B cell (primary cell): Measurements from ENCODE around the gene NFYC. TPM values are rescaled to one million over a fixed set of nuclear protein-coding genes. Genes with fewer than 3 reads are reported as not detected.
A peak's percentile ranks its signal among the peaks of the same experiment; 100 is the strongest.

ENCODE experiments used
- ATAC-seq: fragments of 200-7000 bp; cut with Tn5 transposase; one replicate; pipeline ENCODE4 v1.10.0; 2021; ENCODE audit warnings: low read depth, mild to moderate bottlenecking, moderate number of reproducible peaks, moderate library complexity
- CTCF ChIA-PET: fragments of 350-600 bp; sonication (Branson Sonifier 250); formaldehyde crosslinking; loops from one replicate; lab custom pipeline; 2021; ENCODE audit warnings: antibody characterized with exemption, inconsistent platforms; lab: Charles Lee
- POLR2A ChIA-PET: fragments of 350-600 bp; sonication (Branson Sonifier 250); formaldehyde crosslinking; loops from one replicate; lab custom pipeline; 2021; ENCODE audit warnings: antibody characterized with exemption; lab: Charles Lee
- DNase-seq: peaks from one replicate; pipeline ENCODE4 v3.0.0; 2013
- H2AFZ ChIP-seq: 2 replicates; pipeline ENCODE4 v1.6.1; 2012; ENCODE audit warnings: mild to moderate bottlenecking, low read depth, low read length; ENCODE audit not compliant: insufficient read depth, poor library complexity, severe bottlenecking
- H3K27ac ChIP-seq, 2 donors: 1 replicate in 1 of 2; 2 replicates in 1 of 2; pipeline ENCODE4 v1.5.1; 2012 to 2013; ENCODE audit warnings: low read length in 2 of 2, mild to moderate bottlenecking in 2 of 2, moderate library complexity in 1 of 2
- H3K27me3 ChIP-seq, 4 experiments: fragments of 200-600 bp in 1 of 4; sonication (generic) in 1 of 4; replicated peaks in 1 of 4; 1 replicate in 2 of 4; 2 replicates in 2 of 4; pipeline versions ENCODE4 v1.6.1 to v1.7.0; 2013 to 2016; ENCODE audit warnings: low read length in 3 of 4, mild to moderate bottlenecking in 2 of 4, mixed read lengths in 1 of 4, moderate library complexity in 1 of 4; ENCODE audit not compliant: insufficient read depth in 4 of 4, control insufficient read depth in 3 of 4; ENCODE audit errors: control extremely low read depth in 1 of 4
- H3K36me3 ChIP-seq, 2 experiments: replicated peaks in 1 of 2; 1 replicate in 1 of 2; 2 replicates in 1 of 2; pipeline versions ENCODE4 v1.6.1 to v1.7.1; 2013; ENCODE audit warnings: low read length in 1 of 2; ENCODE audit not compliant: insufficient read depth in 2 of 2, control insufficient read depth in 1 of 2; ENCODE audit errors: control extremely low read depth in 1 of 2, extremely low read depth in 1 of 2
- H3K4me1 ChIP-seq, 2 donors: fragments of 200-600 bp in 1 of 2; sonication (generic) in 1 of 2; 1 replicate in 1 of 2; 2 replicates in 1 of 2; pipeline versions ENCODE4 v1.5.1 to v1.6.1; 2013 to 2017; ENCODE audit warnings: low read length in 2 of 2; ENCODE audit not compliant: control insufficient read depth in 2 of 2, insufficient read depth in 2 of 2
- H3K4me2 ChIP-seq: replicated peaks from 2 replicates; pipeline ENCODE3; 2012; ENCODE audit warnings: mild to moderate bottlenecking, low read depth, low read length; ENCODE audit not compliant: poor library complexity, severe bottlenecking
- H3K4me3 ChIP-seq, 5 experiments: fragments of 200-600 bp in 1 of 5; sonication (generic) in 1 of 5; 1 replicate in 3 of 5; 2 replicates in 2 of 5; pipeline versions ENCODE4 v1.5.1 to v1.7.0; 2011 to 2016; ENCODE audit warnings: low read length in 4 of 5, mild to moderate bottlenecking in 4 of 5, low read depth in 2 of 5, control low read depth in 1 of 5, moderate library complexity in 1 of 5; ENCODE audit not compliant: insufficient read depth in 1 of 5; ENCODE audit errors: control extremely low read depth in 1 of 5, extremely low read depth in 1 of 5
- H3K79me2 ChIP-seq: fragments of 200-600 bp; sonication (generic); one replicate; pipeline ENCODE4 v1.6.0; 2016; ENCODE audit warnings: low read length; ENCODE audit not compliant: control insufficient read depth, insufficient read depth
- H3K9ac ChIP-seq: fragments of 200-600 bp; sonication (generic); 2 replicates; pipeline ENCODE4 v1.6.1; 2017; ENCODE audit warnings: mild to moderate bottlenecking, low read length, moderate library complexity
- H3K9me3 ChIP-seq, 3 donors: one replicate each; pipeline versions ENCODE4 v1.6.1 to v1.7.1; 2013; ENCODE audit warnings: low read length in 2 of 3; ENCODE audit not compliant: control insufficient read depth in 2 of 3, insufficient read depth in 1 of 3; ENCODE audit errors: control extremely low read depth in 1 of 3
- H4K20me1 ChIP-seq: 2 replicates; pipeline ENCODE4 v1.6.0; 2012; ENCODE audit warnings: mild to moderate bottlenecking, low read length; ENCODE audit not compliant: insufficient read depth, control insufficient read depth, poor library complexity, severe bottlenecking
- H3K27ac Mint-ChIP-seq: one replicate; pipeline ENCODE4 v1.8.0; 2021; ENCODE audit warnings: mixed read lengths
- H3K27me3 Mint-ChIP-seq: one replicate; pipeline ENCODE4 v1.8.0; 2021; ENCODE audit warnings: mixed read lengths
- H3K4me1 Mint-ChIP-seq: one replicate; pipeline ENCODE4 v1.8.0; 2021; ENCODE audit warnings: mixed read lengths
- H3K4me3 Mint-ChIP-seq: one replicate; pipeline ENCODE4 v1.8.0; 2021; ENCODE audit warnings: mixed read lengths
- H3K9me3 Mint-ChIP-seq: one replicate; pipeline ENCODE4 v1.8.0; 2022; ENCODE audit warnings: mixed read lengths; ENCODE audit not compliant: insufficient read depth
- EZH2 ChIP-seq: IDR thresholded peaks from 2 replicates; pipeline ENCODE4 v1.6.1; 2012; ENCODE audit warnings: borderline replicate concordance, low read depth, mild to moderate bottlenecking, moderate library complexity, low read length; ENCODE audit not compliant: insufficient read depth, poor library complexity, severe bottlenecking
- WGBS: methylation state at CpG from one replicate; pipeline ENCODE4 v1.1.5; 2013; ENCODE audit warnings: missing lambda C conversion rate; ENCODE audit not compliant: insufficient coverage; 5-methylcytosine and 5-hydroxymethylcytosine counted together
- intact Hi-C: fragments of 100-400 bp; cut with micrococcal nuclease; formaldehyde crosslinking; loops from one replicate; pipeline ENCODE4 v1.10.0; 2022
- polyA plus RNA-seq: library from polyadenylated mRNA; depleted of rRNA; stranded (reverse); fragments of >200 nt; gene quantifications from 2 replicates; pipeline ENCODE4 v1.2.3, GENCODE V29; 2012
- total RNA-seq, 2 donors: library from RNA; stranded (reverse); fragments of 120-200 nt in 1 of 2; gene quantifications; 1 replicate in 1 of 2; 2 replicates in 1 of 2; pipeline versions ENCODE4 v1.2.3 to v1.2.4, GENCODE V29; 2013 to 2022
- TF ChIP-seq, protein P1 (sequence below): fragments of 200-600 bp; IDR thresholded peaks from one replicate; pipeline ENCODE4 v1.8.0; 2022; ENCODE audit warnings: antibody characterized with exemption, mild to moderate bottlenecking

NFYC gene
- total and polyA plus RNA-seq, 2 donors (not counting 1 experiment from before 2014, with no cell fraction given), result 88.7 to 123 TPM

DNA sequence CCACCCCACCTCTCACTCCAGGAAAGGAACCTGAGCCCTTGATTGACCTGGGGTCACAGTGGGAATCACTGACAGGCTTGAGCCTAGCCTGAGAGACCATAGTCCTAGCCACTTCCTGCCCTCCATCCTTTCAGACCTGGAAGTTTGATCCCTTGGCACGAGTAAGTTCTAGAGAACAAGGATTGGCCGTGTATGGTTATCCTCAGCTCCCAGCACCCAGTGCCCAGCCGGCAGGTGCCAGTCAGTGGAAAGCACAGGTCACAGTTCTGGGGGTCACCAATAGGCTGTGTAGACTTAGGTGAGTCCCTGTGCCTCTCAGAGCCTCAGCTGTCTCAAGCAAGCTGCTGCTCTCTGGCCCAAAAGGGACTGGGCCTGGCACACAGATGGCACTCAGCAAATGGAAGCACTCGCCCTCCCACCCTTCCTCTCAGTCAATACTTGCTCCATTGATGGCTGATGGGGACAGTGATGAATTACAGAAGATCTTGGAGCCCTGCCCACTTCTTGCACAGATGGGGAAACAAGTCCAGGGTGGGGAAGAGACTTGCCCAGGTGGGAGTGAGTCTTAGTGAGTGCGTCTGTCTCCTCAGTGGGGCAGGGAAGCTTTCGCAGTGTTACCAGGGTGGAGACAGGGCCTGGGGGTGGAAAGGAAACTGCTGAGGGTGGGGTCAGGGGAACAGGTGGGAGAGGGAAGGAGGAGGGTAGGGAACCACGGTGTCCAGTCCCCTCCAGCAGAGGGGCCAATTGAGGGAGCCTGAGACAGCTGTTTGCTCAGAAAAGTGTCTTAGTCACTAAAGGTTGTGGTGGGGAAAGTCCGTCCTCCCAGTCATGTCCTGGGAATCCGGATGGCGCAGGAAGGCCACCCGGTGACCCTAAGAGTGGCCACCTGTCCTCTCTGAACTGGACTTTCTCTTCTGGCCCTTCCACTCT is 89.4 kb downstream of the NFYC start:
- POLR2A ChIA-PET, result no interaction called here
- Histone ChIP-seq H3K4me2 (no peak overlapping the region), H3K4me1 (peaks cover 12 to 16% of the 10 kb centered on the region in 2 donors), H3K4me3 (no peak overlapping the region), H4K20me1 (no peaks in the 10 kb centered on the region), H3K27me3 (peaks cover 0 to 28% (median 11%) of the 10 kb centered on the region in 4 experiments), H3K9me3 (peaks cover 1 to 14% (median 2%) of the 10 kb centered on the region in 3 donors), H3K79me2 (no peaks in the 10 kb centered on the region), H3K36me3 (peaks cover 0 to 7% of the 10 kb centered on the region in 2 experiments), H3K27ac (no peak overlapping the region), H2AFZ (no peak overlapping the region), H3K9ac (no peak overlapping the region)
- no peak for DNase-seq
- ATAC-seq, result no peak
- Mint-ChIP-seq H3K4me3 (no peak overlapping the region), H3K4me1 (peaks cover 10% of the 10 kb centered on the region), H3K27ac (no peak overlapping the region), H3K27me3 (peaks cover 20% of the 10 kb centered on the region), H3K9me3 (no peaks in the 10 kb centered on the region)
- 82% methylated on average over 10 of the region's 11 CpGs for WGBS
- intact Hi-C loops, result no loop called here
- CTCF ChIA-PET, result interaction anchor here (0.7 to 1.7 kb wide), 4 partner anchors 8 to 93 kb away, joined by 3 to 5 read pairs (median 4); no protein-coding TSS in a partner anchor
- no peak for TF ChIP-seq EZH2
- TF ChIP-seq, protein P1, sequence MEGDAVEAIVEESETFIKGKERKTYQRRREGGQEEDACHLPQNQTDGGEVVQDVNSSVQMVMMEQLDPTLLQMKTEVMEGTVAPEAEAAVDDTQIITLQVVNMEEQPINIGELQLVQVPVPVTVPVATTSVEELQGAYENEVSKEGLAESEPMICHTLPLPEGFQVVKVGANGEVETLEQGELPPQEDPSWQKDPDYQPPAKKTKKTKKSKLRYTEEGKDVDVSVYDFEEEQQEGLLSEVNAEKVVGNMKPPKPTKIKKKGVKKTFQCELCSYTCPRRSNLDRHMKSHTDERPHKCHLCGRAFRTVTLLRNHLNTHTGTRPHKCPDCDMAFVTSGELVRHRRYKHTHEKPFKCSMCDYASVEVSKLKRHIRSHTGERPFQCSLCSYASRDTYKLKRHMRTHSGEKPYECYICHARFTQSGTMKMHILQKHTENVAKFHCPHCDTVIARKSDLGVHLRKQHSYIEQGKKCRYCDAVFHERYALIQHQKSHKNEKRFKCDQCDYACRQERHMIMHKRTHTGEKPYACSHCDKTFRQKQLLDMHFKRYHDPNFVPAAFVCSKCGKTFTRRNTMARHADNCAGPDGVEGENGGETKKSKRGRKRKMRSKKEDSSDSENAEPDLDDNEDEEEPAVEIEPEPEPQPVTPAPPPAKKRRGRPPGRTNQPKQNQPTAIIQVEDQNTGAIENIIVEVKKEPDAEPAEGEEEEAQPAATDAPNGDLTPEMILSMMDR, result no peak

DNA sequence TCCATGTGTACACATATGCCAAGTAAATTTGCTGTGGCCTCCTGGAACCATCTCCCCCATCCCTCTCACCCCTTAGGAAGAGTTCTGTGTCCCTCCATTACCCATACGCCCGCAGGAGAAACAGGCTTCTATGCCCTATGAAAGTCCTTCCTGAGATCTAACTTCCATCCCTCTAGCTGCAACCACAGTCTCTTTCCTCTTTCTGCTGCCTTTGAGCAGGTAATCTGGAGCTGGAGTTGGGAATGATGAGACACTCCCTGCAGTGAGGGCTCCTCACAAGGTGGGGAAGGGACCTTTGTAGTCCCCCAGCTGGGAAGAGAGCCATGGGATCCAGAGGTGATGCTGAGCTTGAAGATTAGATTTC is 90.1 kb downstream of the NFYC start:
- H3K27ac ChIP-seq, result no peak overlapping the region
- H4K20me1 ChIP-seq, result no peaks in the 10 kb centered on the region
- peaks cover 0 to 3% of the 10 kb centered on the region in 2 experiments for H3K36me3 ChIP-seq
- CTCF ChIA-PET, result interaction anchor here (1.5 to 1.7 kb wide), 2 partner anchors 8 to 68 kb away, joined by 4 read pairs; no protein-coding TSS in a partner anchor
- POLR2A ChIA-PET, result no interaction called here
- Mint-ChIP-seq H3K4me3 (peak overlapping the region; percentile 40), H3K9me3 (no peaks in the 10 kb centered on the region), H3K27ac (no peak overlapping the region), H3K27me3 (peaks cover 24% of the 10 kb centered on the region), H3K4me1 (peaks cover 10% of the 10 kb centered on the region)
- no peaks in the 10 kb centered on the region for H3K79me2 ChIP-seq
- peaks cover 12 to 16% of the 10 kb centered on the region in 2 donors for H3K4me1 ChIP-seq
- WGBS, result no CpG with 5 or more reads among the region's 2 CpGs
- TF ChIP-seq EZH2, result no peak
- TF ChIP-seq, protein P1, result no peak
- H3K27me3 ChIP-seq, result peaks cover 0 to 33% (median 14%) of the 10 kb centered on the region in 4 experiments
- intact Hi-C loops, result no loop called here
- peaks cover under 1 to 8% (median 2%) of the 10 kb centered on the region in 3 donors for H3K9me3 ChIP-seq
- no peak for ATAC-seq
- H3K4me3 ChIP-seq, result no peak overlapping the region
- no peak overlapping the region for H3K4me2 ChIP-seq
- no peak overlapping the region for H2AFZ ChIP-seq
- H3K9ac ChIP-seq, result no peak overlapping the region
- no peak for DNase-seq
